ENCODE measurements around the gene MAP4K1. TPM values are rescaled to one million over a fixed set of nuclear protein-coding genes. Genes with fewer than 3 reads are reported as not detected.

MAP4K1 gene
- total RNA-seq, 4 donors from 2014 or later, result 0.31 to 0.97 (median 0.78) TPM; not detected in 1

GRCh38 chr19:38655148-38655824 is 37.5 kb upstream of the MAP4K1 start:
- Histone ChIP-seq H3K4me3 (no peak overlapping the region), H3K27ac (peak overlapping the region; percentile 98 to 100 (median 99)), H3K4me1 (peaks cover 97 to 98% of the 10 kb centered on the region in 2 donors), H3K36me3 (no peaks in the 10 kb centered on the region), H3K9me3 (no peaks in the 10 kb centered on the region), H3K27me3 (no peaks in the 10 kb centered on the region)
- DNase-seq (no peak), ATAC-seq (no peak)
- in situ Hi-C loops (cut with MboI; ENCODE audit: low sequenced_read_pairs in 4 of 4), result loop anchor here in 1 of 4 donors (25.0 kb wide), 1 partner anchor 1157 kb away; no protein-coding TSS in a partner anchor
- intact Hi-C loops (cut with DNase I; ENCODE audit: low total_unique reads), result loop anchor here (10.0 kb wide), 1 partner anchor 750 kb away; the partner anchor contains the start of gene ZFP36
- TF ChIP-seq POLR2A (IDR thresholded peaks at IDR 0.05) (no peak), CTCF (IDR thresholded peaks at IDR 0.05 in 4 of 5, conservative IDR thresholded peaks at IDR 0.05 in 1 of 5) (no peak)

DNA sequence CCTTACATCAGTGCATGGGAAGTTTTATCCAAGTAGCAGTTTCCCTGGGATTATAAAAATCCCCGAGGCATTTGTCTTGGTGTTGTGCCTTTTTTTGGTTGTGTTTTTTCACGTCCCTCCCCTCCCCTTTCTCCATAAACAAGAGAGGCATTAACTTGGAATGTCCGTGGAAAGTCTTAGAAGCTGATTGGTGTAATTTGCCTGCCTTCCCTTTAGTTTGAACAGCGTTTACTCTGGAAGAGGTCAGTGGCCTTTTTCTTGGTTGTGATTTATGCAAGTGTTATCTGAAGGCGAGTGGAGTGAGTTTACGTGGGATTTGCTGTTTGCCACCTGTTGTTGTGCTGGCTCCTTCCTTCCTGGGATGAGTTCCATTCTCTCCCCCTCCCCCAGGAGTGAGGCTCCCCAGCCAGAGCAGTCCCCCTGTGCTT is 36.9 kb upstream of the MAP4K1 start:
- DNase-seq, result no peak
- in situ Hi-C loops (cut with MboI; ENCODE audit: low sequenced_read_pairs in 4 of 4) (loop anchor here in 1 of 4 donors (25.0 kb wide), 1 partner anchor 1158 kb away; no protein-coding TSS in a partner anchor), intact Hi-C loops (cut with DNase I; ENCODE audit: low total_unique reads) (loop anchor here (10.0 kb wide), 1 partner anchor 750 kb away; the partner anchor contains the start of gene ZFP36)
- Histone ChIP-seq H3K36me3 (no peaks in the 10 kb centered on the region), H3K27ac (peak overlapping the region; percentile 98 to 100 (median 99)), H3K9me3 (no peaks in the 10 kb centered on the region), H3K4me3 (peak overlapping the region in 1 of 4 donors; percentile 2), H3K27me3 (no peaks in the 10 kb centered on the region), H3K4me1 (peaks cover 97 to 98% of the 10 kb centered on the region in 2 donors)
- peak in 1 of 2 donors; percentile 16 for TF ChIP-seq POLR2A (IDR thresholded peaks at IDR 0.05)
- no peak for TF ChIP-seq CTCF (IDR thresholded peaks at IDR 0.05 in 4 of 5, conservative IDR thresholded peaks at IDR 0.05 in 1 of 5)
- ATAC-seq, result no peak

DNA sequence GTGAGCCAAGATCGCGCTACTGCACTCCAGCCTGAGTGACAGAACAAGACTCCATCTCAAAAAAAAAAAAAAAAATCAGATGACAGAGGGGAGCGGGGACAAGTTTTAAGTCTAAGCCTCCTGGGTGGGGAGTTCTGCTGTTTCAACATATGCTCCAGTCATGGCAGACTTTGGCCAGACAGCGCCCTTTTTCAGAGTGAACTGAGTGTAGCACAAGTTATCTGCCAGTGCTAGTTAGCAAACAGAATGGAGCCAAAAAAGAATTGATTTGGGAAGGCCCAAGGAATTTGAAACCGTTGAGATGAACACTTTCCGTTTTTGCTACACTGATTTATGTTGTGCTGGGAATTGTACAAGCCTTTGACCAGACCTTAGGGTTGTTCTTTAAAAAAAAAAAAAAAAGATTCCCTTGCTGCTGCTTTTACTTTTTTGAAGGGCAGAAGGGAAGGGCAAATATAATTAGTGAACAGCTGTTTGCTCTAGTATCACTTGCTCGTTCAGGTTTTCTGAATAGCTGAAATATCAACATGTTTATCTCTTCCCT is 35.3 kb upstream of the MAP4K1 start:
- intact Hi-C loops (cut with DNase I; ENCODE audit: low total_unique reads), result loop anchor here (10.0 kb wide), 1 partner anchor 752 kb away; the partner anchor contains the start of gene ZFP36
- Histone ChIP-seq H3K9me3 (no peaks in the 10 kb centered on the region), H3K27me3 (no peaks in the 10 kb centered on the region), H3K4me3 (peak overlapping the region in 2 of 4 donors; percentile 1 to 8), H3K4me1 (peaks cover 89 to 92% of the 10 kb centered on the region in 2 donors), H3K27ac (peak overlapping the region; percentile 98 to 100 (median 99)), H3K36me3 (no peaks in the 10 kb centered on the region)
- in situ Hi-C loops (cut with MboI; ENCODE audit: low sequenced_read_pairs in 4 of 4), result loop anchor here in 1 of 4 donors (25.0 kb wide), 1 partner anchor 1159 kb away; no protein-coding TSS in a partner anchor
- TF ChIP-seq POLR2A (IDR thresholded peaks at IDR 0.05) (no peak), CTCF (IDR thresholded peaks at IDR 0.05 in 4 of 5, conservative IDR thresholded peaks at IDR 0.05 in 1 of 5) (no peak)
- ATAC-seq (peak; percentile 19 to 29), DNase-seq (peak in 1 of 2 donors; percentile 65)

DNA sequence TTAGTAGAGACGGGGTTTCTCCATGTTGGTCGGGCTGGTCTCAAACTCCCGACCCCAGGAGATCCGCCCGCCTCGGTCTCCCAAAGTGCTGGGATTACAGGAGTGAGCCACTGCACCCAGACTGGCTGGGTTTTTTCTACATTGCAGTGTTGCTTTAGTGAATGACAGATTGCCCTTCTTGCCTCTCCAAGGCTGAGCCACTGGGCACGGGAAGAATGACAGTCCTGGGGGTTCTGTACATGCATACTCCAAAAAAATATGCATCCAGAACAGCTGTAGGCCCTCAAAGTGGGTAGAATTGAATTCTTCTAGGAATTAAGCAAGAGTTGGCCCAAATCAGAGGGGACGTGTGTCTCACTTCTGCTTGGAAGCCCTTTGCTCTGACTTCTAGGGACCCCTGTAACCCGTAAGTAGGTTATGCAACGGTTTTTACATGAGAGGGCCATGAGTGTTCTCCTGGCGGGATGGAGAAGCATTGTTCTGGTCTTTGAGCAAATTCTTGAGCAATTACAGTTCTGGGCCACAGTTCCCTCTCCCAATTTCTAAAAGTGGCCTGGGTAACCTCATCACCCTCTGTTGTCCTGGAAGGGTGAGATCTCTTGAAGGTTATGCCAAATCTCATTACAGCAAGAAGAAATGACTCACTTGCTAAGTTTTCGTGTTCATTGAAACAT is 33.3 kb upstream of the MAP4K1 start:
- intact Hi-C loops (cut with DNase I; ENCODE audit: low total_unique reads), result loop anchor here (1.0 to 10.0 kb wide), 2 partner anchors 32 to 754 kb away; partner anchors contain the start of gene ZFP36
- in situ Hi-C loops (cut with MboI; ENCODE audit: low sequenced_read_pairs in 4 of 4), result loop anchor here in 1 of 4 donors (25.0 kb wide), 1 partner anchor 1161 kb away; no protein-coding TSS in a partner anchor
- TF ChIP-seq CTCF (IDR thresholded peaks at IDR 0.05 in 4 of 5, conservative IDR thresholded peaks at IDR 0.05 in 1 of 5) (peak in 1 of 5 experiments; percentile 29), POLR2A (IDR thresholded peaks at IDR 0.05) (peak in 1 of 2 donors; percentile 6)
- ATAC-seq (peak; percentile 68 to 69), DNase-seq (peak; percentile 55 to 73)
- Histone ChIP-seq H3K27ac (peak overlapping the region; percentile 98 to 100 (median 99)), H3K9me3 (no peaks in the 10 kb centered on the region), H3K36me3 (no peaks in the 10 kb centered on the region), H3K4me1 (peaks cover 69 to 77% of the 10 kb centered on the region in 2 donors), H3K27me3 (no peaks in the 10 kb centered on the region), H3K4me3 (peak overlapping the region; percentile 90 to 100 (median 100))

All from gastrocnemius medialis (tissue), 4 donors.